Measurements from ENCODE around the gene IPO13. TPM values are rescaled to one million over a fixed set of nuclear protein-coding genes. Genes with fewer than 3 reads are reported as not detected.
A peak's percentile ranks its signal among the peaks of the same experiment; 100 is the strongest.

The IPO13 gene
- total RNA-seq, 2 experiments from 2014 or later, result 24.1 to 24.4 TPM

GRCh38 chr1:43963006-43963405 is 16.3 kb downstream of the IPO13 start:
- DNase-seq (no peak), ATAC-seq (ENCODE audit: low read depth) (no peak)
- Mint-ChIP-seq H3K4me1 (peaks cover 8% of the 10 kb centered on the region), H3K9me3 (no peaks in the 10 kb centered on the region), H3K4me3 (no peak overlapping the region), H3K27me3 (no peaks in the 10 kb centered on the region), H3K27ac (no peak overlapping the region), H3K36me3 (peaks cover 4% of the 10 kb centered on the region)
- POLR2A ChIA-PET, result no interaction called here

- ATAC-seq (ENCODE audit: low read depth) (no peak), DNase-seq (no peak)
- H3K4me1 Mint-ChIP-seq, result peaks cover 8% of the 10 kb centered on the region
- H3K27ac Mint-ChIP-seq, result no peak overlapping the region
- POLR2A ChIA-PET, result no interaction called here
- H3K36me3 Mint-ChIP-seq, result peaks cover 4% of the 10 kb centered on the region
- no peak overlapping the region for H3K4me3 Mint-ChIP-seq
- no peaks in the 10 kb centered on the region for H3K9me3 Mint-ChIP-seq
- H3K27me3 Mint-ChIP-seq, result no peaks in the 10 kb centered on the region
These were observed 17.1 kb downstream of the IPO13 start for GRCh38 chr1:43963890-43964289.

- ATAC-seq (ENCODE audit: low read depth) (no peak), DNase-seq (no peak)
- H3K4me3 Mint-ChIP-seq, result no peak overlapping the region
- no peaks in the 10 kb centered on the region for H3K9me3 Mint-ChIP-seq
- no peak overlapping the region for H3K27ac Mint-ChIP-seq
- no peaks in the 10 kb centered on the region for H3K27me3 Mint-ChIP-seq
- H3K4me1 Mint-ChIP-seq, result peaks cover 15% of the 10 kb centered on the region
- peaks cover 4% of the 10 kb centered on the region for H3K36me3 Mint-ChIP-seq
- POLR2A ChIA-PET, result no interaction called here
These were observed 18.6 kb downstream of the IPO13 start for GRCh38 chr1:43965316-43965715.

- no peaks in the 10 kb centered on the region for H3K9me3 Mint-ChIP-seq
- ATAC-seq (ENCODE audit: low read depth) (no peak), DNase-seq (no peak)
- H3K36me3 Mint-ChIP-seq, result no peaks in the 10 kb centered on the region
- H3K4me3 Mint-ChIP-seq, result no peak overlapping the region
- H3K27ac Mint-ChIP-seq, result no peak overlapping the region
- POLR2A ChIA-PET, result interaction anchor here (5.7 kb wide), 1 partner anchor 22 kb away, joined by 22 read pairs; the partner anchor contains the start of gene IPO13
- H3K4me1 Mint-ChIP-seq, result peaks cover 13% of the 10 kb centered on the region
- no peaks in the 10 kb centered on the region for H3K27me3 Mint-ChIP-seq
These were observed 21.7 kb downstream of the IPO13 start for GRCh38 chr1:43968348-43968948.

- no peak overlapping the region for H3K27ac Mint-ChIP-seq
- H3K4me3 Mint-ChIP-seq, result peak overlapping the region; percentile 95
- no peak for DNase-seq
- POLR2A ChIA-PET, result interaction anchor here (0.8 to 5.7 kb wide), 2 partner anchors 22 to 319 kb away, joined by 5 to 22 read pairs; partner anchors contain the start of genes IPO13 and KDM4A
- H3K36me3 Mint-ChIP-seq, result no peaks in the 10 kb centered on the region
- H3K4me1 Mint-ChIP-seq, result peaks cover 21% of the 10 kb centered on the region
- no peaks in the 10 kb centered on the region for H3K9me3 Mint-ChIP-seq
- no peaks in the 10 kb centered on the region for H3K27me3 Mint-ChIP-seq
- ATAC-seq (ENCODE audit: low read depth), result no peak
These were observed 22.6 kb downstream of the IPO13 start for GRCh38 chr1:43969416-43969745.

GRCh38 chr1:43969746-43970466 is 23.2 kb downstream of the IPO13 start, which contains the start of gene DPH2:
TSS of gene DPH2 (plus strand) at chr1:43970010. CDS start at chr1:43970176, 166 bp downstream.
- POLR2A ChIA-PET, result interaction anchor here (0.8 to 5.7 kb wide), 2 partner anchors 23 to 320 kb away, joined by 5 to 22 read pairs; partner anchors contain the start of genes IPO13 and KDM4A
- H3K27ac Mint-ChIP-seq, result peak within 1 kb of the TSS; percentile 90
- no peaks in the 10 kb centered on the region for H3K36me3 Mint-ChIP-seq
- ATAC-seq (ENCODE audit: low read depth) (peak; percentile 84), DNase-seq (peak; percentile 84)
- H3K27me3 Mint-ChIP-seq, result no peaks in the 10 kb centered on the region
- H3K9me3 Mint-ChIP-seq, result no peaks in the 10 kb centered on the region
- peaks cover 21% of the 10 kb centered on the region for H3K4me1 Mint-ChIP-seq
- H3K4me3 Mint-ChIP-seq, result peak within 1 kb of the TSS; percentile 95

- DNase-seq, result no peak
- H3K9me3 Mint-ChIP-seq, result no peaks in the 10 kb centered on the region
- POLR2A ChIA-PET, result interaction anchor here (5.7 kb wide), 1 partner anchor 24 kb away, joined by 22 read pairs; the partner anchor contains the start of gene IPO13
- H3K27ac Mint-ChIP-seq, result peak overlapping the region; percentile 90
- H3K4me1 Mint-ChIP-seq, result peaks cover 21% of the 10 kb centered on the region
- no peaks in the 10 kb centered on the region for H3K27me3 Mint-ChIP-seq
- H3K36me3 Mint-ChIP-seq, result no peaks in the 10 kb centered on the region
- peak overlapping the region; percentile 95 for H3K4me3 Mint-ChIP-seq
- no peak for ATAC-seq (ENCODE audit: low read depth)
These were observed 23.8 kb downstream of the IPO13 start for GRCh38 chr1:43970502-43970901.

- peak overlapping the region; percentile 95 for H3K4me3 Mint-ChIP-seq
- H3K4me1 Mint-ChIP-seq, result peaks cover 24% of the 10 kb centered on the region
These were observed 24.2 kb downstream of the IPO13 start for GRCh38 chr1:43970911-43971310.

GRCh38 chr1:43971336-43971980 is 24.7 kb downstream of the IPO13 start:
- H3K9me3 Mint-ChIP-seq, result no peaks in the 10 kb centered on the region
- DNase-seq (no peak), ATAC-seq (ENCODE audit: low read depth) (no peak)
- H3K27ac Mint-ChIP-seq, result no peak overlapping the region
- H3K27me3 Mint-ChIP-seq, result no peaks in the 10 kb centered on the region
- H3K36me3 Mint-ChIP-seq, result peaks cover 3% of the 10 kb centered on the region
- H3K4me1 Mint-ChIP-seq, result peaks cover 29% of the 10 kb centered on the region
- POLR2A ChIA-PET, result interaction anchor here (5.7 kb wide), 1 partner anchor 25 kb away, joined by 22 read pairs; the partner anchor contains the start of gene IPO13
- peak overlapping the region; percentile 95 for H3K4me3 Mint-ChIP-seq

More at GRCh38 chr1:43970911-43971310, 24.2 kb downstream of the IPO13 start:
- POLR2A ChIA-PET, result interaction anchor here (5.7 kb wide), 1 partner anchor 24 kb away, joined by 22 read pairs; the partner anchor contains the start of gene IPO13
- no peak for ATAC-seq (ENCODE audit: low read depth)
- Mint-ChIP-seq H3K27me3 (no peaks in the 10 kb centered on the region), H3K36me3 (no peaks in the 10 kb centered on the region), H3K9me3 (no peaks in the 10 kb centered on the region), H3K27ac (no peak overlapping the region)
- DNase-seq, result no peak

- DNase-seq (peak; percentile 29), ATAC-seq (ENCODE audit: low read depth) (no peak)
- Mint-ChIP-seq H3K9me3 (no peaks in the 10 kb centered on the region), H3K4me1 (peaks cover 48% of the 10 kb centered on the region), H3K4me3 (peak overlapping the region; percentile 86), H3K27ac (peak overlapping the region; percentile 88), H3K27me3 (no peaks in the 10 kb centered on the region), H3K36me3 (peaks cover 15% of the 10 kb centered on the region)
- POLR2A ChIA-PET, result interaction anchor here (1.9 to 2.4 kb wide), 2 partner anchors 27 to 324 kb away, joined by 4 to 23 read pairs; partner anchors contain the start of genes IPO13 and KDM4A
These were observed 27.3 kb downstream of the IPO13 start for GRCh38 chr1:43973981-43974442.

GRCh38 chr1:43974443-43975248 is 27.9 kb downstream of the IPO13 start, which contains the start of gene ATP6V0B:
TSS of gene ATP6V0B (plus strand) at chr1:43974960. CDS start at chr1:43975041, 81 bp downstream.
- DNase-seq, result peak; percentile 94
- Mint-ChIP-seq H3K27ac (peak within 1 kb of the TSS; percentile 88), H3K27me3 (no peaks in the 10 kb centered on the region), H3K9me3 (no peaks in the 10 kb centered on the region), H3K36me3 (peaks cover 15% of the 10 kb centered on the region), H3K4me1 (peaks cover 44% of the 10 kb centered on the region), H3K4me3 (peak within 1 kb of the TSS; percentile 86)
- POLR2A ChIA-PET, result interaction anchor here (1.2 to 2.4 kb wide), 7 partner anchors 17 to 433 kb away, joined by 4 to 23 read pairs (median 6); partner anchors contain the start of genes CCDC24, IPO13, KDM4A and SLC6A9
- peak; percentile 76 for ATAC-seq (ENCODE audit: low read depth)

- POLR2A ChIA-PET, result interaction anchor here (1.2 to 2.4 kb wide), 6 partner anchors 16 to 432 kb away, joined by 4 to 23 read pairs (median 9); partner anchors contain the start of genes CCDC24, IPO13, KDM4A and SLC6A9
- H3K9me3 Mint-ChIP-seq, result no peaks in the 10 kb centered on the region
- DNase-seq (peak; percentile 57), ATAC-seq (ENCODE audit: low read depth) (no peak)
- peaks cover 16% of the 10 kb centered on the region for H3K36me3 Mint-ChIP-seq
- no peaks in the 10 kb centered on the region for H3K27me3 Mint-ChIP-seq
- H3K4me1 Mint-ChIP-seq, result peaks cover 44% of the 10 kb centered on the region
- peak overlapping the region; percentile 86 for H3K4me3 Mint-ChIP-seq
- H3K27ac Mint-ChIP-seq, result peak overlapping the region; percentile 88
These were observed 28.7 kb downstream of the IPO13 start for GRCh38 chr1:43975249-43975961.
